Vagina (tissue), 2 donors: ENCODE measurements around the gene PTMA.

Experiments used
- CTCF ChIP-seq, 3 experiments: fragments of 450-650 bp in 2 of 3; fragments of 200-600 bp in 1 of 3; sonication (generic) in 1 of 3; IDR thresholded peaks; one replicate each; pipeline ENCODE4 v1.5.1; 2017 to 2019; ENCODE audit warnings: antibody characterized with exemption in 3 of 3, mild to moderate bottlenecking in 2 of 3, moderate library complexity in 2 of 3
- POLR2A ChIP-seq, 2 donors: fragments of 450-650 bp; IDR thresholded peaks; one replicate each; pipeline ENCODE4 v1.6.1; 2017; ENCODE audit warnings: antibody characterized with exemption in 2 of 2, mild to moderate bottlenecking in 2 of 2, moderate library complexity in 2 of 2

- TF ChIP-seq POLR2A (IDR thresholded peaks at IDR 0.05): no peak
- TF ChIP-seq CTCF (IDR thresholded peaks at IDR 0.05): no peak
These were observed 43.6 kb upstream of the PTMA start for GRCh38 chr2:231664727-231665126.
